ENCODE measurements around the gene SDK1. TPM values are rescaled to one million over a fixed set of nuclear protein-coding genes. Genes with fewer than 3 reads are reported as not detected.

The SDK1 gene
- total RNA-seq, 1 donor from 2014 or later = 10.4 TPM

- intact Hi-C loops (cut with DNase I) = no loop called here
- Histone ChIP-seq H3K9me3 (no peaks in the 10 kb centered on the region), H3K27me3 (no peaks in the 10 kb centered on the region), H3K4me1 (no peaks in the 10 kb centered on the region), H3K4me3 (no peak overlapping the region), H3K27ac (no peak overlapping the region), H3K36me3 (no peaks in the 10 kb centered on the region)
- DNase-seq (no peak), ATAC-seq (no peak)
- TF ChIP-seq CTCF (IDR thresholded peaks at IDR 0.05) = no peak
Observed at GRCh38 chr7:3683546-3684539, 382.8 kb downstream of the SDK1 start.

- no peak overlapping the region for H3K4me3 ChIP-seq
- H3K36me3 ChIP-seq = no peaks in the 10 kb centered on the region
- TF ChIP-seq CTCF (IDR thresholded peaks at IDR 0.05) = no peak
Observed at GRCh38 chr7:3688071-3688470, 387.0 kb downstream of the SDK1 start.

DNA sequence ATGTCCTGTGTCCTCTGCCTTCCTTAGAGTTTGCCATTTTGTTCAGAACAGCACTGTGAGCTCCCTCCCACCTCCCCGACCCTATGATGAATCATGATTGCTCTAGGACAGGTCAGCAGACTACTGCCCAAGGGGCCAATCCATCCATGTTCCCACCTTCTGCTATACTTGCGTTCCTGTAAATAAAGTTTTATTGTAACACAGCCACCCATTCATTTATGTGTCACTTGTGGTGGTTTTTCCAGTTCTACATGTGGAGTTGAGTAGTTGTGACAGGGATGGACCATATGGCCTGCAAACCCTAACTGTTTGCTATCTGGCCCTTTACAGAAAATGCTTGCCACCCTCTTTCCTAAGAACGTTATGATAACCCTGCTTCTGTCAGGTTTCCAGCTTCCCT is 387.8 kb downstream of the SDK1 start:
- Histone ChIP-seq H3K27ac (no peak overlapping the region), H3K36me3 (no peaks in the 10 kb centered on the region), H3K9me3 (no peaks in the 10 kb centered on the region), H3K4me3 (no peak overlapping the region), H3K27me3 (no peaks in the 10 kb centered on the region), H3K4me1 (no peaks in the 10 kb centered on the region)
- no peak for TF ChIP-seq CTCF (IDR thresholded peaks at IDR 0.05)
- intact Hi-C loops (cut with DNase I) = no loop called here
- no peak for ATAC-seq
- DNase-seq = no peak

More at GRCh38 chr7:3688071-3688470, 387.0 kb downstream of the SDK1 start:
- H3K9me3 ChIP-seq = no peaks in the 10 kb centered on the region
- DNase-seq = no peak
- no peaks in the 10 kb centered on the region for H3K27me3 ChIP-seq
- no peak for ATAC-seq
- H3K27ac ChIP-seq = no peak overlapping the region
- intact Hi-C loops (cut with DNase I) = no loop called here
- no peaks in the 10 kb centered on the region for H3K4me1 ChIP-seq

- Histone ChIP-seq H3K9me3 (no peaks in the 10 kb centered on the region), H3K36me3 (no peaks in the 10 kb centered on the region), H3K27me3 (no peaks in the 10 kb centered on the region), H3K4me1 (no peaks in the 10 kb centered on the region), H3K4me3 (no peak overlapping the region), H3K27ac (no peak overlapping the region)
- TF ChIP-seq CTCF (IDR thresholded peaks at IDR 0.05) = no peak
- intact Hi-C loops (cut with DNase I) = no loop called here
- DNase-seq (no peak), ATAC-seq (no peak)
Observed at GRCh38 chr7:3691478-3692158, 390.6 kb downstream of the SDK1 start.

- Histone ChIP-seq H3K36me3 (no peaks in the 10 kb centered on the region), H3K9me3 (no peaks in the 10 kb centered on the region), H3K27me3 (no peaks in the 10 kb centered on the region), H3K4me1 (no peaks in the 10 kb centered on the region), H3K4me3 (no peak overlapping the region), H3K27ac (no peak overlapping the region)
- peak; percentile 27 for TF ChIP-seq CTCF (IDR thresholded peaks at IDR 0.05)
- intact Hi-C loops (cut with DNase I) = no loop called here
- no peak for DNase-seq
- ATAC-seq = no peak
Observed at GRCh38 chr7:3695602-3696001, 394.6 kb downstream of the SDK1 start.

Measured in upper lobe of right lung (tissue), 1 donor.